Osteoblast (primary cell): ENCODE data around the gene ASTN2. TPM values are rescaled to one million over a fixed set of nuclear protein-coding genes. Genes with fewer than 3 reads are reported as not detected.
"Not testable (repeated sequence)": the region's sequence is repeated elsewhere in the genome, so short reads cannot be mapped to it uniquely, and the experiment has no call there.

ENCODE experiments used
- DNase-seq: peaks from one replicate; pipeline ENCODE4 v3.0.0; 2011; ENCODE audit warnings: low spot score, mixed read lengths; ENCODE audit not compliant: insufficient read length; ENCODE audit errors: missing footprints
- H2AFZ ChIP-seq: 2 replicates; pipeline ENCODE4 v1.6.0; 2011; ENCODE audit warnings: mild to moderate bottlenecking, low read length
- H3K27ac ChIP-seq: 2 replicates; pipeline ENCODE4 v1.5.1; 2011; ENCODE audit warnings: mild to moderate bottlenecking, low read depth, low read length, moderate library complexity
- H3K27me3 ChIP-seq: 2 replicates; pipeline ENCODE4 v1.6.0; 2012; ENCODE audit warnings: mild to moderate bottlenecking, control low read depth, inconsistent platforms, low read length, moderate library complexity; ENCODE audit not compliant: insufficient read depth
- H3K36me3 ChIP-seq: 2 replicates; pipeline ENCODE4 v1.5.1; 2011; ENCODE audit warnings: mild to moderate bottlenecking, low read length, control low read depth, moderate library complexity; ENCODE audit not compliant: insufficient read depth
- H3K4me1 ChIP-seq: 2 replicates; pipeline ENCODE4 v1.5.1; 2011; ENCODE audit warnings: mild to moderate bottlenecking, low read length, control low read depth, moderate library complexity; ENCODE audit not compliant: insufficient read depth
- H3K4me2 ChIP-seq: 2 replicates; pipeline ENCODE4 v1.6.0; 2011; ENCODE audit warnings: mild to moderate bottlenecking, low read length; ENCODE audit not compliant: insufficient read depth
- H3K4me3 ChIP-seq: fragments of 200-600 bp; sonication (generic); 3 replicates; pipeline ENCODE4 v1.5.1; 2012; ENCODE audit warnings: mild to moderate bottlenecking, low read length, inconsistent platforms; ENCODE audit not compliant: insufficient read depth
- H3K79me2 ChIP-seq: 2 replicates; pipeline ENCODE4 v1.6.0; 2012; ENCODE audit warnings: mild to moderate bottlenecking, low read length, control low read depth, inconsistent platforms; ENCODE audit not compliant: insufficient read depth
- H3K9me3 ChIP-seq: 2 replicates; pipeline ENCODE4 v1.5.1; 2011; ENCODE audit warnings: low read depth, low read length, control low read depth
- H4K20me1 ChIP-seq: 2 replicates; pipeline ENCODE4 v1.6.0; 2012; ENCODE audit warnings: mild to moderate bottlenecking, low read length, control low read depth; ENCODE audit not compliant: insufficient read depth
- total RNA-seq: library from RNA; depleted of rRNA; stranded (reverse); fragments of >200 nt; gene quantifications from 2 replicates; pipeline ENCODE4 v1.2.3, GENCODE V29; 2012
- TF ChIP-seq, protein P1 (sequence below): IDR thresholded peaks from 2 replicates; pipeline ENCODE4 v1.5.1; 2011; ENCODE audit warnings: mild to moderate bottlenecking, low read depth, low read length, moderate library complexity; ENCODE audit errors: extremely low read depth

The ASTN2 gene
- total RNA-seq, 1 donor, result 4.7 TPM

DNA sequence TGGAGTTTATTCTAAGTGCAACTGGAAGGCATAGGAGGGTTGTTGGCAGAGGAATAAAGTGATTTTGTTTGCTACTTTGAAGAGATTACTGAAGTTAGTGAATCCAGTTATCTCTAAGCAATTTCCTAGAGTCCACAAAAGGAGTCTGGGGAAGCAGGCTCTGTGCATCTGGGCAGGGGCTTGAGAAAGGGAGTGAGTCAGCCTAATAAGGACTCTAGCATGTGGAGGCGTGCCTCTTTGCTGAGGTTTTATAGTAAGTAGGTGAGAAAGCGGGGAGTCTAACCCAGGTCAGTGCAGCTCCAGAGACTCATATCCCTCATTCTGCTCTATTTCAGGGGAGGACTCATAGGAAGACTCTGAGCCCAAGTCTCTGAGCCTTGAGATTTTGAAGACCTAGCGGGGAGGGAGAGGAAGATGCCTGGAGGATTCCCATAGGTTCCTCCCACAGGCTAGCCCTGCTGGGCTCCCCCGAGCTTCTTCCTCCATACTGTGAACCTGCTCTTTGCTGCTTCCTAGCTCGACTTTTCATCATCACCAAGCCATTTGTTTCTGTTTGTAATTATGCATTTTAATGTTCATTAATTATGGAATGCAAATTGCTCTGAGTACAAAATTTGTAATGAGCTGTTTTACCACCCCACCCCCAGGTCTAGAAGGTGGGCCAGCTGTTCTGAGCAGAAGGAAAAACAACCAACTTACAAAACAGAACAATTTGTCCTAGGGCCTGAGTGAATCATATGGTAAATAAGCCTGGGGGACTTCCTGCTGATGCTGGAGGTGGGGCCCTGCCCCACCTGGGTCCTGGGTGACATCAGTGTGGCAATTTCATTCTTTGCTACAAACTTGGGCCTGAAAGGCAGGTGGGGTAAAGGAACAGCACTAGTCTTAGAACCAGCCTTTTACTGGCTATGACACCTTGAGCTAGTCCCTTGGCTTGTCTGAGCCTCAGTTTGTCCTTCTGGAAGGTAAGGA, 577.6 kb downstream of the ASTN2 start:
- Histone ChIP-seq H4K20me1 (no peaks in the 10 kb centered on the region), H3K36me3 (no peaks in the 10 kb centered on the region), H3K4me1 (no peaks in the 10 kb centered on the region), H3K4me2 (no peak overlapping the region), H3K79me2 (no peaks in the 10 kb centered on the region), H2AFZ (no peak overlapping the region), H3K27ac (no peak overlapping the region), H3K9me3 (no peaks in the 10 kb centered on the region), H3K4me3 (no peak overlapping the region), H3K27me3 (no peaks in the 10 kb centered on the region)
- TF ChIP-seq, protein P1, sequence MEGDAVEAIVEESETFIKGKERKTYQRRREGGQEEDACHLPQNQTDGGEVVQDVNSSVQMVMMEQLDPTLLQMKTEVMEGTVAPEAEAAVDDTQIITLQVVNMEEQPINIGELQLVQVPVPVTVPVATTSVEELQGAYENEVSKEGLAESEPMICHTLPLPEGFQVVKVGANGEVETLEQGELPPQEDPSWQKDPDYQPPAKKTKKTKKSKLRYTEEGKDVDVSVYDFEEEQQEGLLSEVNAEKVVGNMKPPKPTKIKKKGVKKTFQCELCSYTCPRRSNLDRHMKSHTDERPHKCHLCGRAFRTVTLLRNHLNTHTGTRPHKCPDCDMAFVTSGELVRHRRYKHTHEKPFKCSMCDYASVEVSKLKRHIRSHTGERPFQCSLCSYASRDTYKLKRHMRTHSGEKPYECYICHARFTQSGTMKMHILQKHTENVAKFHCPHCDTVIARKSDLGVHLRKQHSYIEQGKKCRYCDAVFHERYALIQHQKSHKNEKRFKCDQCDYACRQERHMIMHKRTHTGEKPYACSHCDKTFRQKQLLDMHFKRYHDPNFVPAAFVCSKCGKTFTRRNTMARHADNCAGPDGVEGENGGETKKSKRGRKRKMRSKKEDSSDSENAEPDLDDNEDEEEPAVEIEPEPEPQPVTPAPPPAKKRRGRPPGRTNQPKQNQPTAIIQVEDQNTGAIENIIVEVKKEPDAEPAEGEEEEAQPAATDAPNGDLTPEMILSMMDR, result no peak
- DNase-seq, result no peak

DNA sequence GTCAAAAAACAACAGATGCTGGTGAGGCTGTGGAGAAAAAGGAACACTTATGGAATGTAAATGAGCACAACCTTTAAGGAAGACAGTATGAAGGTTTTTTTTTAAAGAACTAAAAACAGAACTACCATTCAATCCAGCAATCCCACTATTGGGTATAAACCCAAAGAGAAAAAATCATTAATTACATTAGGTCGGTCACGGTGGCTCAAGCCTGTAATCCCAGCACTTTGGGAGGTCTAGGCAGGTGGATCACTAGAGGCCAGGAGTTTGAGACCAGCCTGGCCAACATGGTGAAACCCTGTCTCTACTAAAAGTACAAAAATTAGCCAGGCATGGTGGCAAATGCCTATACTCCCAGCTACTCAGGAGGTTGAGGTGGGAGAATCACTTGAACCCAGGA, 584.5 kb downstream of the ASTN2 start:
- H3K27me3 ChIP-seq, H3K4me2 ChIP-seq, H3K4me3 ChIP-seq, DNase-seq, H3K4me1 ChIP-seq, H3K36me3 ChIP-seq, H3K27ac ChIP-seq, H2AFZ ChIP-seq, H3K9me3 ChIP-seq, H4K20me1 ChIP-seq, H3K79me2 ChIP-seq: not testable (repeated sequence)

DNA sequence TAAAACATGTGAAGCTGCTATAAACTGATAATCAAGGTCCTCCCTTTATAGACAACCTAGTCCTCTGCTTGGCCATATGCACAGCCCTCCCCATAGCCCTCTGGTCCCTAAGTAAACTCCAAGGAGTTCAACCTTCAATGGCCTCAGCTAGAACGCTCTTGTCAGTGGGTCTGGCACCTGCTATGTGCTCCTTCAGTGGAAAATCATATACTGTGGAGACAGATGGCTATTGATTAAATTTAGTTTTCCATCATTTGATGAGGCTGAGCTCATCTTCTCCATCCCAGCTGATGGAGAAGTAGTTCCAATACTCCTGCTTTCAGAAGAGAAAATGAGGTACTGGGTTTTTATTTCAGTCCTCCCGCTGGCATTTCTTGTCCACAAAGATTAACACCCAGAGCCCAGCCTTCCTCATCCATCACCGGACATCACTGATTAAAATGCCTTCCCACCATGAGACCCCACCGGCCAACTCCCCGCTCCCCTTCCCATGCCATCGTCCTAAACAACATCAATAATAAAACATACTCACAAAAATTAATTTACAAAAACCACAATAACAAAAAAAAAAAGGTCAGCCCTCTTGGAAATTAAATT, 593.1 kb downstream of the ASTN2 start:
- no peaks in the 10 kb centered on the region for H3K27me3 ChIP-seq
- H3K36me3 ChIP-seq, result no peaks in the 10 kb centered on the region
- no peak overlapping the region for H2AFZ ChIP-seq
- H3K4me3 ChIP-seq, result no peak overlapping the region
- no peak for DNase-seq
- H3K9me3 ChIP-seq, result no peaks in the 10 kb centered on the region
- H4K20me1 ChIP-seq, result no peaks in the 10 kb centered on the region
- no peak overlapping the region for H3K27ac ChIP-seq
- TF ChIP-seq, protein P1, result no peak
- H3K4me1 ChIP-seq, result no peaks in the 10 kb centered on the region
- no peak overlapping the region for H3K4me2 ChIP-seq
- no peaks in the 10 kb centered on the region for H3K79me2 ChIP-seq

DNA sequence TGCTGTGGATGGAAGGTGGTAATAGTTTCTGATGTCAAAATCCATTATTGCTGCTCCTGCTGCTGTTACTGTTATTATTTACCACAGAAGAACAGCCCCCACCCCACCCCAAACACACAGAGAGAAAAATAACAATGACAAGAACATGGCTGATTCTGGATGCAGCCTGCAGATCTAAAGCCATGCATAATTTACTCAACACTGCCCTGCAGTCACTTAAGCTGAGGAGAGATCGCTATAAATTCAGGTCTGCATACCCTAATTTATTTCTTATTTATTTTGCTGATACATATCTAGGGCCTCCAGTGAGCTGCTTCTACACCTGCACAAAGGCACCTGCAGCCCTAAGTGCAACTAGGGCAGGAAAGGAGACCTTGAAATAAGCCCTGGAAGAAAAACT, 595.7 kb downstream of the ASTN2 start:
- H3K27me3 ChIP-seq, result no peaks in the 10 kb centered on the region
- H3K36me3 ChIP-seq, result no peaks in the 10 kb centered on the region
- H4K20me1 ChIP-seq, result no peaks in the 10 kb centered on the region
- no peaks in the 10 kb centered on the region for H3K4me1 ChIP-seq
- DNase-seq, result no peak
- H3K4me2 ChIP-seq, result no peak overlapping the region
- H3K9me3 ChIP-seq, result no peaks in the 10 kb centered on the region
- TF ChIP-seq, protein P1, result no peak
- H3K4me3 ChIP-seq, result no peak overlapping the region
- no peak overlapping the region for H3K27ac ChIP-seq
- no peak overlapping the region for H2AFZ ChIP-seq
- no peaks in the 10 kb centered on the region for H3K79me2 ChIP-seq
